NCI-H774 (cell line): ENCODE results near the gene TTC19.
"Not testable (repeated sequence)": the region's sequence is repeated elsewhere in the genome, so short reads cannot be mapped to it uniquely, and the experiment has no call there.

Experiments used
- DNase-seq: peaks from one replicate; lab custom pipeline; 2025; lab: John Stamatoyannopoulos, UW

The TTC19 gene

DNA sequence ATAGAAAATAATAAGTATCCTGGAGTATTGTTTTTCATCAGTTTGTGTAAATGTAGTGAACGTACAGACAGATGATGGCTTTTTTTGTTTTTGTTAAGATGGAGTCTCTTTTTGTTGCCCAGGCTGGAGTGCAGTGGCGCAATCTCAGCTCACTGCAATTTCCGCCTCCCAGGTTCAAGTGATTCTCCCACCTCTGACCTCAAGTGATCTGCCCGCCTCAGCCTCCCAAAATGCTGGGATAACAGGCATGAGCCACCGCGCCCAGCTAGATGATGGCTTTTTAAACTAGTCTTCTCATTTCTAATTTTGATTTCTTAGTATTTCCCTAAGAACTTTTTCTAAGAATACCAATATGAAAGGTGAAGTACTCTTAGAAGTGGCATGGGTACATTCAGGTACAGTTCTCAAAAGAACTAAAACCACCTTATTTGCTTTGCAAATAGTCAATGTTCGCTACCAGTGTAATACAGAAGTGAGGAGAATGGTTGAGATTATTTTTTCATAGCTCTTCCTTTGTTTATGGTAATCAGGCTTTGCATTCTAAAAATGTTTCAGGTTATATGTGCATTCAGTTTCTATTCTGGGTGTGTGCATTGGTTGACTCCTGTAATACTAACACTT lies 34.2 kb downstream of the TTC19 start:
- no peak for DNase-seq

DNA sequence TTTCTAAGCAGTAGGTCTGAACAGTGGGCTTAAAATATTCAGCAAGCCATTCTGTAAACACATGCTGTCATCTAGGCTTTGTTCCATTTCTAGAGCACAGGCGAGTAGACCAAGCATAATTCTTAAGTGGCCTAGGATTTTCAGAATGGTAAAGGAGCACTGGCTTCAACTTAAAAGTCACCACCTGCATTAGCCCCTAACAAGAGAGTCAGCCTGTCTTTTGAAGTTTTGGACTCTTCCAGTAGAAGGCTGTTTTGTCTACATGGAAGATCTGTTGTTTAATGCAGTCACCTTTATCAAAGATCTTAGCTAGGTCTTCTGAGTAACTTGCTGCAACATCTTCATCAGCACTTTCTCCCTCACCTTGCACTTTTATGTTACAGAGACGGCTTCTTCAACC lies 36.6 kb downstream of the TTC19 start:
- no peak for DNase-seq

DNA sequence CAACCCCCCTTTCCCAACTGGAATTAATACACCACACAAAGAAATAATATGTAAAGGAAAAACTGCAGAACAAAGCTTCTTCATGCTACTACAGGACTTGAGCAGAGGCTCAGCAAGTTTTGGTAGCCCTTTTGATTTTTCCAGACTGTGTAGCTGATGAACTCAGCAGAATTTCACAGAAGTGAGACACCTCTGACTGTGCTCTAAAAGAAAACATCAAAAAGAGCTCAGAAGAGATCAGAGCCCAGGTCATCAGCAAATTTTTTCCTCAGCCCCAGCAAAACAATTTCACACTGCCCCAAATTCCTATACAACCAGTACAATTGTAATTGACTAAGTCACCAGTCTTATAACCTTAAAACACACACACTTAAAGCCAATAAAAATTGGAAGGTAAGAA lies 38.0 kb downstream of the TTC19 start:
- DNase-seq, result no peak

DNA sequence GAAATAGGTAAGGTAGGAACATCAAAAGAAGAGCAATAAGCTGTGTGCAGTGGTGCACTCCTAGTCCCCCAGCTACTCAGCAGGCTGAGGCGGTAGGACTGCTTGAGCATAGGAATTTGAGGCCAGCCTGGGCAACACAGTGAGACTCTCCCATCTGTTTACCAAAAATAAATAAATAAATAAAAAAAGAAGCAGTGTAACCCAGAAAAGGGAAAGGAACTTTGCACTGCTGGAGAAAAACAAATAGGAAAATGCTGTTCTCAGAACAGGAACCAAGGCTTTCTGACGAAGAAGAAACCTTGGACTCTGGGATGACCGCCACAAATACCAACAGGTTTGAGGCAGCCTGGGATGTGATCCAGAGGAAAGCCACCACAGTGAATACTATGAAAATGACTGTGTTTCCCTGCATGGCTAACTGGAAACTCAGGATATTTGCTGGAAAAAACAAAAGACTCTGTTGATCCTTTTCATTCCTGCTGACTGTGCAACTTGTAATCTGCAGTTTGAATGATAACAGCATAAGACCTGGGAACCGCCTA lies 41.2 kb downstream of the TTC19 start:
- no peak for DNase-seq

DNA sequence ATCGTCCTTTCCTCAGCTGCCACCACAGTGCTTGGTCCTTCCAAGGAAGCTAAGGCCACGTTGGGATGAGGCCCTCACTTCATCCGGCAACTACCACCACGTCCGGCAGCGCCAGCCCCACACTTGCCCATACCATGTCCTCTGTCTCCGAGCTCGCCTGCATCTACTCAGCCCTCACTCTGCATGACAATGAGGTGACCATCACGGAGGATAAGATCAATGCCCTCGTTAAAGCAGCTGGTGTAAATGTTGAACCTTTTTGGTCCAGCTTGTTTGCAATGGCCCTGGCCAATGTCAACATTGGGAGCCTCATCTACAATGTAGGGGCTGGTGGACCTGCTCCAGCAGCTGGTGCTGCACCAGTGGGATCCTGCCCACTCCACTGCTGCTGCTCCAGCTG lies 44.9 kb downstream of the TTC19 start:
- no peak for DNase-seq

DNA sequence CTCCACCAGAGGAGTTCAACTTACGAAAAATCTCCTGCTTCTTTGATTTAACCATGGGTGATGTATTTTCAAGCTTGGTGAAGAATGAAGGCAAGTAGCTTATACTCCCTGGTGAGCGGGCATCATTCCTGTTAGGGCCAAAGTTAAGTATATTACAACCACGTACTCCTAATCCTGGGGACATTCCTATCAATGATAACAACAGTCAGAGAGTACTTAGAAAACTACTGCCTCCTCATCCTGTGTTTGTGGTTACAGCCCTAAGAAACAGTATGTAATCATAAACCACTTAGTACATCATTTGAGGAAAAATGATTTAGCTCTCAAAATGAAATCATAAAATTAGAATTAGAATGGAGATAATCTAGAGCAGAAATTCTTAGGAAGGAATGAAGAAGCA lies 47.3 kb downstream of the TTC19 start:
- no peak for DNase-seq

DNA sequence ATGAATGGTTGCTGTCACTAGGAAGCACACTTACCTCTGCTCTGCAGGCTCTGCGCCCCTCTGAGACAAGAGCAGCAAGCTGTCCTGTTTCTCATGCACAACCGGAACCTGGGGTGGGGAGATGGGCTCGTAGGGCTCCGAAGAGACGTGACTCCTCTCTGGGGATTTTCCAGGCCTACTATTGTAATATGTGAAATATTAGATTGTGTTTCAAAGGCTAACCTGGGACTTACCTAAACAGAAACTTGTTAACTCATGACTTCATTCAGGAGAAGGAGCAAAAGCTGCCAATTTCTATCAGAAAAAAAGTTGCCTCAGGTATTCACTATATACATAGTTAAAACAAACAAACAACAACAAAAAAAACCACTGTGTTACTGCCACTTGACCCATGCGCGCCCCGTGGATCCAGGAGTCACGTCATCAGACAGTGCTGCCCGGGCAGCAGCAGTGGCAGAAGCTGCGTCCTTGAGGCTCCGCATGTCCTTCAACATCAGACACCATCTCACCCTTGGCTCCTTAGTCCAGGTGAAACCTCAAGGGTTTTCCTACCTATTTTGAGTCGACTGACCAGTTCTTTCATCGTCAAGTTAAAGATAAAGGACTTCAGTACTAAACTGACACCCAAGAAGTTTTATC lies 49.3 kb downstream of the TTC19 start:
- DNase-seq, result no peak

DNA sequence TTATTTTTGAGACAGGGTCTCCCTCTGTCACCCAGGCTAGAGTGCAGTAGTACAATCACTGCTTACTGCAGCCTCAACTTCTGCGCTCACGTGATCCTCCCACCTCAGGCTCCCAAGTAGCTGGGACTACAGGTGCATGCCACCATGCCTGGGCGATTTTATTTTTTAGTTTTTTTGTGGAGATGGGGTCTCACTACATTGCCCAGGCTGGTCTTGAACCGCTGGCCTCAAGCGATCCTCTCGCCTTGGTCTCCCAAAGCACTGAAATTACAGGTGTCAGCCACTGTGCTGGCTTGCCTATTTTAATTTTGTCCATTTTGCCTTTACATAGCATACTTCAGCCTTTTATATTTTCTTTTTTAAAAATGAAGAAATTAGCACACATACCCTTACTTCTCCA lies 51.2 kb downstream of the TTC19 start:
- no peak for DNase-seq

DNA sequence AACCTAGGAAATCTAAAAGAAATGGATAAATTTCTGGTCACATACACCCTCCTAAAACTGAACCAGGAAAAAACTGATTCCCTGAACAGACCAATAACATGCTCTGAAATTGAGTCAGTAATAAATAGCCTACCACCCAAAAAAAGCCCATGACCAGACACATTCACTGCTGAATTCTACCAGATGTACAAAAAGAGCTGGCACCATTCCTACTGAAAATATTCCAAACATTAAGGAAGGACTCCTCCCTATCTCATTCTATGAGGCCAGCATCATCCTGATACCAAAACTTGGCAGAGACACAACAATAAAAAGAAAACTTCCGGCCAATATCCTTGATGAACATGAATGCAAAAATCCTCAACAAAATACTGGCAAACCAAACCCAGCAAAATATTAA lies 52.9 kb downstream of the TTC19 start:
- no peak for DNase-seq

DNA sequence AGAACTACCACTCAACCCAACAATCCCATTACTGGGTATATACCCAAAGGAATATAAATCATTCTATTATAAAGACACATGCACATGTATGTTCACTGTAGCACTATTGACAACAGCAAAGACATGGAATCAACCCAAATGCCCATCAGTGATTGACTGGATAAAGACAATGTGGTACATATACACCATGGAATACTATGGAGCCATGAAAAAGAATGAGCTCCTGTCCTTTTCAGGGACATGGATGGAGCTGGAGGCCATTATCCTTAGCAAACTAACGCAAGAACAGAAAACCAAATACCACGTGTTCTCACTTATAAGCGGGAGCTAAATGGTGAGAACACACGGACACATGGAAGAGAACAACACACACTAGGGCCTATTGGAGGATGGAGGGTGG lies 55.5 kb downstream of the TTC19 start:
- not testable (repeated sequence) for DNase-seq

DNA sequence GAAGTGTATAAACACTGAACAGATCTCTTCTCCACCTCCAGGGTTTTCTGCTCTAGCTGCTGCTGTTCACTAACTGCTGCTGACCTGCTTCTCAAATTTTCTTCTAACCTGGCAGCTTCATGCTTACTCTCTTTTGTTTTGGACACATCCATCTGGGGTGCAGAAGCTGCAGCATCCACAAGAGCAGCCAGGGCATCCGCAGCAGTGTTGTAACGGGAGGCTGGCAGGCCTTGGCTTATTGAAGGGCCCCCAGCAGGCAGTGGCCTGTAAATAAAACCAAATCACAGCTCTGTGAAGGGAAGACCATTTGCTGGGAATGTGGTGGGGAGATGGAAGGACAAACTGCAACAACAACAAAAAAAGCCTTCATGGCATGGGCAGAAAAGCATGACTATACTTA lies 62.0 kb downstream of the TTC19 start:
- DNase-seq, result no peak

DNA sequence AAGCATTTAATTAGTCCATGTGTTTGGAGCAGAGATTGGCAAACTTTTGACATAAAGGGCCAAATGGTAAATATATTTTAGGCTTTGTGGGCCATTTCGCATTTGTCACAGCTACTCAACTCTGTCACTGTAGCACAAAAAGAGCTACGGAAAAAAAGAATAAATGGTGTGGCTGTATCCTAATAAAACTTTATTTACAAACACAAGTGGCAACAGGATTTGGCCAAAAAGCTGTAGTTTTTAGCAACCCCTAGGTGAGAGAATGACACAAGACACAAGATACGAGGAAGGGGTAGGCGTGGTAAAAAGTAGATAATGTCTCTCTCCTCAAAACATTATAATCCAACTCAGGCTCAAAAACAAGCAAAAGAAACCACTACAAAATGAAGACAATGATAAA lies 66.5 kb downstream of the TTC19 start:
- DNase-seq, result no peak

DNA sequence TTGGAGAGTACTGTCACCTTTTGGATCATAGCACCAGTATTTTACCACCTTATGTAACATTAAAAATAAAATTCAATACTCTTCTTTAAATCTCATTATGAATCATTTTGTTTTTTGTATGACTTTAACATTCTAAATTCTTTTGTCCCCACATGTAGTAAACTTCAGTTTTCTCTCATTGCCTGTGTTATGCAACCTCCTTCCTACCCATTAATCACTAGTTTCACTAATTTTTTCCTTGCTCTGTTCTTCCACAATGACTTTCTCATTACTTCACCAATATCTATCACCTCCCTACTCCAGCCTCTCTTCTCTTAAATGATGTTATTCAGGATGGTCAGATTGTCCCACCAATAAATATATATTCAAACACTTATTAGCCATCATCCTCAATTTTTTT lies 68.7 kb downstream of the TTC19 start:
- no peak for DNase-seq

DNA sequence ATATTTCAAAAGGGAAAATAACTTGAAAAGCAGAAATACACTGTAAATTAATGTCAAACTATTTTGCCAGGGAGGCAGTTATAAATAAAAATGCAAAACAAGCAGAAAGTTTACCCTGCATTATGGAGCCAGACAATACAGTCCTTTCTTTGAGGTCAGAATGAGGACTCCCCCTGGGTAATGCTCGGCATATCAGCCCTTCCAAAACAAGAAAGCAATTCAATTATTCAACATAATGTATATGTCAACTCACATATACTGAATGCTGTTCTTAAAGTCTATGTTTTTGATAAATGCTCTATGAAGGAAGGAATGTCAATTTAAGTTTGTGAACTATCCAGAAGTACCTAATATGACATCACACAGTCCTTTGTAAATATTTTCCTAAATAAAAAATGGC lies 72.4 kb downstream of the TTC19 start:
- no peak for DNase-seq

DNA sequence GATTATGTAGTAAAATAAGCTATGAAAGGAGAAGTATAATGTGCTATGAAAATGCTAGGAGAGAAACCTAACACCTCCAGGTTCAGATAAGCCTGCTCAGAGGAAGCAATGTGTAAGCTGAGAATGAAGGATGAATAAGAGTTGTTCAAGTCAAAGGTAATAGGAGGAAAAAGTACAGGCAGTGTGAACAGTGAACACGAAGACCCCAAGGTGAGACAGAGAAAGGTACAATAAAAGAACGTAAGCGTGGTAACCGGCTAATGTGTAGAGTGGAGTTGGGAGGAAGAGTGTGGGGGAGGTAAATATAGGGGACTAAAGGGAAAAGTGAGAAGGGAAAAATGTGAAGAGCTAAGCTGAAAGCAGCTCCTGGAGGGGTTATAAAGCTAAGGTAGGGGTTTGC lies 74.2 kb downstream of the TTC19 start:
- DNase-seq, result no peak

DNA sequence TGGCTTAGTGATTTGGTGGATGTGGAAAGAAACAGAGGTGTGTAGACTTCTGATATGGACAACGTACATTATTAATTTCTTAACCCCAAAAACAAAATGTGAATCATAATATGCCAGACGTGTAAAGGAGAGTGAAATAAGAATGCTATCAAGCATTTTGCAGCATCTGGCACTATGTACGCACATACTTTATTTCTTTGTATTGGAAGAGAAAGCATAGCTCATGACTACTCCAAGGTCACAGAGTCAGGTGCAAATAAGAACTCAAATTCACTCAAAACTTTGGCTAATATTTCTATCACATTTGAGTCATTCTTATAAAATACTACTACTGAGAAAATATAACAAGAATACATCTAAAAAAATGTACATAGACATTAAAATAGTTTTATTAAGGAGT lies 74.8 kb downstream of the TTC19 start:
- DNase-seq, result no peak

DNA sequence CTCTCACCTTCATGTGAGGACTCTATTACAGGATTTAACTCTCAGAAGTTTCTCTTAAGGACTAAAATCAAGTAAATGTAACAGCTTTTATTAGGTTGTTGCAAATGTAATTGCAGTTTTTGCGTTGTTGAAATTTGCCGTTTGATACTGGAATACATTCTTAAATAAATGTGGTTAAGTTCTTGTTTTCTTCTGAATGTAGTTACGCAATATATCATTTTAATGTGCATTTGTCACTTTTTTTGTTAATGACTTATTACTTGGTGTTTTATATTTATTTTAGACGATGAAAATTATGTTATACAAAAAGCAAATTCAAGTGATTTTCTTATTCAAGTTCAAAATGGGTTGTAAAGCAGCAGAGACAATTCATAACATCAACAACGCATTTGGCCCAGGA lies 76.3 kb downstream of the TTC19 start:
- DNase-seq, result no peak
